NCI-H2227 (cell line): ENCODE measurements around the gene CFAP410.
A peak's percentile ranks its signal among the peaks of the same experiment; 100 is the strongest.
"Not testable (repeated sequence)": the region's sequence is repeated elsewhere in the genome, so short reads cannot be mapped to it uniquely, and the experiment has no call there.

Source experiments
- DNase-seq: peaks from one replicate; lab custom pipeline; 2025; ENCODE audit not compliant: unreplicated experiment; lab: John Stamatoyannopoulos, UW

Gene CFAP410

GRCh38 chr21:44288251-44289110 is 50.7 kb downstream of the CFAP410 start:
- no peak for DNase-seq

GRCh38 chr21:44286716-44287632 is 52.2 kb downstream of the CFAP410 start:
- no peak for DNase-seq

- DNase-seq: no peak
Measured at GRCh38 chr21:44286086-44286715, 53.0 kb downstream of the CFAP410 start.

GRCh38 chr21:44285138-44285992 is 53.8 kb downstream of the CFAP410 start, which contains the start of gene AIRE:
TSS of gene AIRE (plus strand) at chr21:44285876. CDS start at chr21:44286007, 131 bp downstream.
- DNase-seq: no peak

GRCh38 chr21:44283948-44284347 is 55.2 kb downstream of the CFAP410 start:
- no peak for DNase-seq

GRCh38 chr21:44283211-44283785 is 55.9 kb downstream of the CFAP410 start:
- DNase-seq: not testable (repeated sequence)

GRCh38 chr21:44282370-44282769 is 56.8 kb downstream of the CFAP410 start:
- DNase-seq: no peak

- DNase-seq: no peak
Measured at GRCh38 chr21:44281801-44282200, 57.4 kb downstream of the CFAP410 start.

- DNase-seq: peak; percentile 15
Measured at GRCh38 chr21:44279354-44280260, 59.6 kb downstream of the CFAP410 start.
